Non-pigmented ciliary epithelial cell (primary cell): ENCODE results near the gene INTS6.

Experiments
- DNase-seq: peaks from one replicate; pipeline ENCODE4 v3.0.0-alpha.2; 2010; ENCODE audit warnings: low read depth

INTS6 gene

DNA sequence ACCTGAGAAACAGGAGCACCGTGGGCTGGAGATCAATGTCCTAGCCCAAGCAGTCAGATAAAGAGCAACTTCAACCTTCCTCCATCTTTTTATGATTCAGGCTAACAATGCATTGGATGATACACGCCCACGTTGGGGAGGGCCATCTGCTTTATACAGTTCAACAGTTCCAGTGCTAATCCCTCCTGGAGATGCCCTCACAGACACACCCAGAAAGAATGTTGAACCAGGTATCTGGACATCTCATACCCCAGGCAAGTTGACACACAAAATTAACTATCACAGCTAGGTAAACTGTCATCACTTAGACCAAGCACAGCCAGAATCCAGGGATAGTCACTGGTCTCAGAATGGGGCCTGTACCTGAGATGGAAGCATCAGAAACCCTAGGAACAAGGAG, 134.0 kb downstream of the INTS6 start:
- DNase-seq, result no peak

DNA sequence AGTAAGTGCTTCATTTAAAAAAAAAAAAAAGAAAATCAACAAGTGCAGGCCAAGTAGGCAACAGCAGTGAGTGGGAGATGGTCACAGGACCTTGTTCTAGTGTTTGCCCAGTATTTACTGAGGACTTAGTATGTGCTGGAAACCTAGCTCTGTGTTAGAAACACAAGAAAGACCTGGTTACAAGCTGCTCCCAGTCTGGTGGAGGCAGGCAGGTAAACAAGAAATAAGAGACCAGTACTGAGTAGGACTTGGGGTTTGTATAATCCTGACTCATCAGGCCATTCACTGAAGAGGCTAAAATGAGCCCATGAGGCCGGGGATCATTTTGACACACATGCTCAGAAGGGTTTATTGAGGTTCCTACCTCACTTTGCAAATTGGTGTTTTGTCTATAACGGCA, 134.8 kb downstream of the INTS6 start:
- DNase-seq, result no peak

DNA sequence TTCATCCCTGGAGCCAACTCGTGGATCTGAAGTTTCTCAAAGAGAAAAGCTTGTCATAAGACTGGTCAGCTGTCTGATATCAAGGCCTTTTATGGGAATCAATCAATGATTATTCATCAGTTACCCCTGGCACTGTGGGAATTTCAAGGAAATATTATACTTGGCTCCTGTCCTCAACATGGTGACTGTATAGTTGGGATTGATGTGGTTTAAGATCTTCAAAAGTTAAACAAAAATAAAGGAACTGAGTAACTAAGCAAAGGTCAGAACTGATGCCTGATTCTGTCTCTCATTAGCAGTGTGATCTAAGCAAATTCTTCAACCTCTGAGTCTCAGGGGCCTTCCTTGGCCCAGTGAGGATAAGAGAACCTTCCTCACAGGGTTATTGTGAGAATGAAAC, 135.6 kb downstream of the INTS6 start:
- DNase-seq, result no peak

DNA sequence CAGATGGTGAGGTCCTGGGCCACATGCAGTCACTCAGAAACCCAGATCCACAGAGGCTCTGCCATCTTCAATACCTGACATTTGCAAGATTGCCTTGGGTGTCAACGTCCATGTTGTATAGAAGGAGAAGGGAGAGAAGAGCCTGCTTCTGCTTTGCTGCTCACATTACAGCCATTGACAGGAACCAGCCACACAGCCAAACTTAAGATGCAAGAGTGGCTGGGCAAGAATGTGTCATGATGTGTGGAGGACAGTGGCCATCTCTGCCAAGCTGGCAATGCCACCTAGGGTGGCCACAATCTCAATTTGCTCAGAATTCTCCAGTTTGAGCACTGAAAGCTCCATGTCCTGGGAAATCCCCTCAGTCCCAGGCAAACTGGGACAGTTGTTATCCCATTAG, 139.2 kb downstream of the INTS6 start:
- no peak for DNase-seq

DNA sequence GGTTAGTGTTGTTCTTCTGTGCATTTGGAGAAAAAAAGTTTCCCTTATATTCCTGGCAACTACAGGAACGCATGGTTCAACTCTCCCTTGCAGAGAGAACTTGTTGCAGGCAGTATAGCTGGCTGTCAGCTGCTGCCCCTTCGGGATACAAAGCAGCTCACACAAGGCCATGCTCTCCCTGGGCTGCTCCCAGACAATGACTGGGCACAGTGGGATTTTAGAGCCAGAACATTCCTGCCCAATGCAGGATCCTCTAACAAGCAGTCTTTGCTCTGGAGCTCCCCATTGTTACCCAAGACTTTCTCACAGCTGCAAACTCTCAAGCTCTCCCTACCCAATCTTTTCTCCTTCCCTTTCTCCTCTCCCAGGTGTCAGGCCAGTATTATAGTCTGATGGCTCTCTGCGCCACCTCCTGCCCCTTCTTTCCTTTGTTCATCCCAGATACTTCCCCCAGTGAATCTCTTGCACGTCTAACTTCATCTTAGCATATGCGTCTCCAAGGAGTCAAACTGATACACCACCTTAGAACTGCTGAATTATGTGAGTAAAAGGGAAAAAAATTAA, 140.8 kb downstream of the INTS6 start:
- no peak for DNase-seq
